ENCODE results near the gene PER2. TPM values are rescaled to one million over a fixed set of nuclear protein-coding genes. Genes with fewer than 3 reads are reported as not detected.

The PER2 gene
- total RNA-seq, 4 donors from 2014 or later: 6.2 to 28.0 (median 12.0) TPM

DNA sequence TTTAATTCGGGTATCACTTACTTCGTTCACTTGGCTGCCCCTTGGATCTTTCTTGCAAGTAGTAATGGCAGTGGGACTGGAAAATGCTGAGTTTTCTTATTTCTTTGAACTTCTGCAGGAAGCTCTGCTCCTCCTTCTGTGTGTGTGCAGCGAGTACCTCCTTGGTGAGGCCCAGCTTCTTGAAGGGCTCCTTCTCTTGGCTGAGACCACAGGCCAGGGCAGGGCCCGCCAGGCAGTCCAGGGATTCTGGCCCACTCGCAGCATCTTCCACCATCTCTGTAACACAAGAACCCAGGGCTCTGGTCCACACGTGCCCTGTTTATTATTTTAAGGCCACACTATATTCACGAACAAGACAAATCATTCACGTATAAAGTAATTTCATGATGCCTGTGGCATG is 32.8 kb downstream of the PER2 start:
- Histone ChIP-seq H3K36me3 (peaks cover 25 to 99% (median 55%) of the 10 kb centered on the region in 3 donors), H3K27ac (no peak overlapping the region), H3K27me3 (no peaks in the 10 kb centered on the region), H3K9me3 (no peaks in the 10 kb centered on the region), H3K4me3 (no peak overlapping the region), H3K4me1 (peaks cover 0 to 5% (median 0%) of the 10 kb centered on the region in 3 donors)
- no peak for DNase-seq
- intact Hi-C loops (cut with DNase I): no loop called here
- TF ChIP-seq, protein P1, sequence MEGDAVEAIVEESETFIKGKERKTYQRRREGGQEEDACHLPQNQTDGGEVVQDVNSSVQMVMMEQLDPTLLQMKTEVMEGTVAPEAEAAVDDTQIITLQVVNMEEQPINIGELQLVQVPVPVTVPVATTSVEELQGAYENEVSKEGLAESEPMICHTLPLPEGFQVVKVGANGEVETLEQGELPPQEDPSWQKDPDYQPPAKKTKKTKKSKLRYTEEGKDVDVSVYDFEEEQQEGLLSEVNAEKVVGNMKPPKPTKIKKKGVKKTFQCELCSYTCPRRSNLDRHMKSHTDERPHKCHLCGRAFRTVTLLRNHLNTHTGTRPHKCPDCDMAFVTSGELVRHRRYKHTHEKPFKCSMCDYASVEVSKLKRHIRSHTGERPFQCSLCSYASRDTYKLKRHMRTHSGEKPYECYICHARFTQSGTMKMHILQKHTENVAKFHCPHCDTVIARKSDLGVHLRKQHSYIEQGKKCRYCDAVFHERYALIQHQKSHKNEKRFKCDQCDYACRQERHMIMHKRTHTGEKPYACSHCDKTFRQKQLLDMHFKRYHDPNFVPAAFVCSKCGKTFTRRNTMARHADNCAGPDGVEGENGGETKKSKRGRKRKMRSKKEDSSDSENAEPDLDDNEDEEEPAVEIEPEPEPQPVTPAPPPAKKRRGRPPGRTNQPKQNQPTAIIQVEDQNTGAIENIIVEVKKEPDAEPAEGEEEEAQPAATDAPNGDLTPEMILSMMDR (IDR thresholded peaks at IDR 0.05): no peak
- no peak for TF ChIP-seq POLR2A (IDR thresholded peaks at IDR 0.05)
- WGBS, 2 donors: 91 to 94% methylated on average over 5 to 8 of the region's 8 CpGs

DNA sequence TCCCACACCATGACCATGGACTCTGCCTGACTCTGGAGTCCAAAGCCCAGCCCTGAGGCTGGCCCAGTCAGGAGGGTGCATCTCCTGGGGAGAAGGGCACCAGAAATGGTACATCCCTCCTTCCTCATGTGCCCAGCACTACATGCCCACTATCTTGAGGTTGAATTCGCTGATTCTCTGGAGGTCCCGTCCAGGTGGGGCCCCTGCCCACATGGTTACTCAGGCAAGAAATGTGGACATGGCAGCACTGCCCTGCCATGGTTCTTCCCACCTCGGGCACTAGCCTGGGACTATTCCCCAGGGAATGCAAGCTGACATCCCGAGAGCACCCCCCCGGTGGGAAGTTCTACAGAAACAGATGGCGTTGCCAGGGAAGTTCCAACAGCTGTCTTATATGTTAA is 33.3 kb downstream of the PER2 start:
- no peaks in the 10 kb centered on the region for H3K4me1 ChIP-seq
- TF ChIP-seq POLR2A (IDR thresholded peaks at IDR 0.05): no peak
- TF ChIP-seq, protein P1 (IDR thresholded peaks at IDR 0.05): no peak
- H3K4me3 ChIP-seq: no peak overlapping the region
- intact Hi-C loops (cut with DNase I): no loop called here
- H3K36me3 ChIP-seq: peaks cover 25 to 99% (median 58%) of the 10 kb centered on the region in 3 donors
- DNase-seq: no peak
- WGBS, 2 donors: 88 to 91% methylated on average over 4 to 5 of the region's 6 CpGs
- H3K27ac ChIP-seq: no peak overlapping the region
- H3K9me3 ChIP-seq: no peaks in the 10 kb centered on the region
- H3K27me3 ChIP-seq: no peaks in the 10 kb centered on the region

DNA sequence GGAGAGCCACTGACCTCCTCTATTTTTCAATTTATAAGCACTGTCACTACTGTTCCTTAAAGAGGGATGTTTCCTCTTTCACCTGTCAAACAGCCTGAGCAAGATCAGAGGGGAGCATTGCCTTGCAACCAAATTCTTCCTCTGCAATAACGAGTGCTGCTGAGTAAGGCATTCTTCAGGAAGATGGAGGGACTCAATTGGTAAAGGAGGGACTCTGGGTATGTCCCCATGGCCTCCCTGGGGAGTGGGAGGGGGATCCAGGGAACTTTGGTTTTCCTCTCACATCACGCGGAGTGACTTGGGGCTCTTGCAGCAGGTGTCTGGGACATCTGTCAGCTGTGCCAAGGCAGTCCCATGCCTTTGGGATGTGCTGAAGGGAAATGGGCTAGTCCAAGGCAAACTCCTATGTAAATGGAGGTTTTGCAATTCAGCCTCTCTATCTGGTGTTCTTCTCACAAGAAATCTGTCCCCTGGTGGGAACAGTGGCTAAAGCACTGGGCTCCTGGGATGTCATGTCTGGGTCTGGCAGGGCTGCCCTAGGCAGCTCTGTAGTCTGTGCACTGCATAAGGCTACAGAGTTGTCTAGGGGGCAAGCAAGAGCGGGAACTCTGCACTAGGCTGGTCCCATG is 34.2 kb downstream of the PER2 start:
- Histone ChIP-seq H3K4me1 (no peaks in the 10 kb centered on the region), H3K27ac (no peak overlapping the region), H3K9me3 (no peaks in the 10 kb centered on the region), H3K4me3 (no peak overlapping the region), H3K36me3 (peaks cover 25 to 100% (median 58%) of the 10 kb centered on the region in 3 donors), H3K27me3 (no peaks in the 10 kb centered on the region)
- DNase-seq: no peak
- no peak for TF ChIP-seq POLR2A (IDR thresholded peaks at IDR 0.05)
- TF ChIP-seq, protein P1 (IDR thresholded peaks at IDR 0.05): no peak
- 73 to 78% methylated on average over 4 of the region's 4 CpGs for WGBS, 2 donors
- intact Hi-C loops (cut with DNase I): no loop called here

DNA sequence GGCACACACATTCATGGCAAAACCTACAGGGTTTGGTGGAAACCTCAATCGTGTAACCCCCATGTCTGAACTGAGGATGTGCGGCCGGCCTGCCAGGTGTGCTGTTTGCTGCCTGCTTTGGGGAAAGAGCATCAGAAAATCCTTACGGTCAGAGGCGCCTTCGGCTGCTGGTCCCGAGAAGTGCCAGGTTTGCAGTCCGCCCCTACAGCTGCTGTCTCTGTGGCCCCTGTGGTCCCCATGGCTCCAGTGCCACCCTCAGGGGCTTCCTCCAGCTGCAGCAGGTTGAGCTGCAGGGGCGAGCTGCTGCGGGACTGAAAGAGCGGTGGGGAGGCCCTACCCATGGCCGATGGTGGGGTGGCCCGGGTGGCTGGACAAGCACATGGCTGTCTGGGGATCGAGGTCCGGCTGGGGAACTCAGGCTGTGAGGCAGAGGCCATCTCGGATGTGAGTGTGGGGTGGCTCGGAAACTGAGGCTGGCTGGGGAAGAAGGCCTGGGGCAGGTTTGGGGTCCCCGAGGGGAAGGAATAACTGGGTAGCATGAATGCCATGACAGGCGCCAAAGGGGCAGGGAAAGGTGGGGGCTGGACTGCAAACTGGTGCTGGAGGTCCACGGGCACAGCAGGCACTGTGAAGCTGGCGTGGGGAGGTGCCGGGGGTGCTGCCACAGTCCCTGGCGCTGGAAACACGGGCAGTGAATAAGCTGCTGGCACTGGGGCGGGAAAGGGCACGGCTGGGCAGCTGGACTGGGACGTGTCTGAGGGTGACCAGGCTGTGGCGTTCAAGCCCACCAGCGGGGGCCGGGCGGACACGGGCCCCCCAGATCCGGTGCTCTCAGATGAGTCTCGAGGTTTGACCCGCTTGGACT is 35.4 kb downstream of the PER2 start:
- DNase-seq: no peak
- no peaks in the 10 kb centered on the region for H3K27me3 ChIP-seq
- WGBS, 2 donors: 88 to 99% methylated on average over 13 to 31 of the region's 35 CpGs
- H3K36me3 ChIP-seq: peaks cover 25 to 100% (median 45%) of the 10 kb centered on the region in 3 donors
- TF ChIP-seq POLR2A (IDR thresholded peaks at IDR 0.05): no peak
- TF ChIP-seq, protein P1 (IDR thresholded peaks at IDR 0.05): no peak
- H3K4me1 ChIP-seq: no peaks in the 10 kb centered on the region
- H3K4me3 ChIP-seq: no peak overlapping the region
- no peaks in the 10 kb centered on the region for H3K9me3 ChIP-seq
- no peak overlapping the region for H3K27ac ChIP-seq
- intact Hi-C loops (cut with DNase I): no loop called here

DNA sequence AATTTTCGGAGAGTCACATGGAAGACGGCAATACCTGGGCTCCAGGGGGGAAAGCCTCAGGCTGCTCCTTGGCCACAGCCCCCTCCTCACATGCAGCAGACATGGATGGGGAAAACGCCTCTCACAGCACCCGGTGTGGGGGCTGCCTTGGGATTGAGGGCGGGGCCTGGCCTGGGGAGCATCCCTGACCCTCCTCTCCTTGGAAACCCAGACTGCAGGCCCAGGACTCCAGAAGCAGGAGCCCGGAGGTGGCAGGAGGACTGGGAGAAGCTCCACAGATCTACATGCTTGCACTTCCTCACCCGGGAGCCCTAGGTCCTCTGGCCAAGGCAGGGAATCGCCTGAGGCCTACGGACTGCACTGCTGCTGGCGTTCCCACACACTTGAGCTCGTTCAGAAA is 36.4 kb downstream of the PER2 start:
- Histone ChIP-seq H3K9me3 (no peaks in the 10 kb centered on the region), H3K27ac (no peak overlapping the region), H3K27me3 (no peaks in the 10 kb centered on the region), H3K4me3 (no peak overlapping the region), H3K36me3 (peaks cover 25 to 100% (median 43%) of the 10 kb centered on the region in 3 donors), H3K4me1 (no peaks in the 10 kb centered on the region)
- DNase-seq: no peak
- WGBS, 2 donors: 89 to 92% methylated on average over 5 to 7 of the region's 11 CpGs
- intact Hi-C loops (cut with DNase I): no loop called here
- no peak for TF ChIP-seq POLR2A (IDR thresholded peaks at IDR 0.05)
- TF ChIP-seq, protein P1 (IDR thresholded peaks at IDR 0.05): no peak

Data from esophagus squamous epithelium (tissue), 5 donors.